OCI-M2 (cell line): ENCODE data around the gene POC1B.

ENCODE experiments used
- DNase-seq: peaks from one replicate; lab custom pipeline; 2025; ENCODE audit not compliant: unreplicated experiment; lab: John Stamatoyannopoulos, UW

Gene POC1B

DNA sequence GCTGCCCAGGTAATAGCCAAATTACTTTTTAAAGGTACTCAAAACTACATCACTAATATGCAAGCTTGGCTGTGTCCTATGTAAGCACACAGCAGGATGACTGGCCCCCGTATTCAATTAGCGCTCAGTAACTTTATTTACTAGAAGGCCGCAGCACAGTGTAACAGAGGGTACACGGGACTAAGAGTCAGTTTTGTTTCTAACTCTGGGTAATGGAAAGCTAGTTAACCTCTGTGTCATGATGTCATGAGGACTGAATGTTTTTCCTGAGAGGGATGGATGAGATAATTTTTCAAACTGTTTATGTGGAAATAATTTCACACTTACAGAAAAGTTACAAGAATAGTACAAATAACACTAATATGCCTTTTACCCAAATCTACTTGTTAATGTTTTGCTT lies 28.4 kb downstream of the POC1B start:
- no peak for DNase-seq

DNA sequence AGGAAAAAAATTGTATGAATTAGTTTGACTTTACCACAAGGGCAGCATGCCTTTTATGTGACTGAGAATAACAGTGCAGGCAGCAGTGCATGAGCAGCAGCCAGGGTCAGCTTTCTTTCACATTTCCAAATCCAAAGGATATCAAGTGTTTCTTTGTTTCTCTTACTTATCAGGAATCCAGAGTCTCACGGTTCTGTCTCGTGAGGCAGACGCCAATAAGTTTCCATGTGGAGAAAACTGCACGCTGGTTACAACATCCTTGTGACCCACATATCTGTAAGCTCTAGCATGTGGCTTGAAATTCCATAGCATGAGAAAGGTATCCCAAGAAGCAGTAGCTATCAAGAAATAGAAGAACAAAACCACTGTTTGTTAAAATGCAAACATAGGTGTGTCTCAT lies 28.8 kb downstream of the POC1B start:
- no peak for DNase-seq

DNA sequence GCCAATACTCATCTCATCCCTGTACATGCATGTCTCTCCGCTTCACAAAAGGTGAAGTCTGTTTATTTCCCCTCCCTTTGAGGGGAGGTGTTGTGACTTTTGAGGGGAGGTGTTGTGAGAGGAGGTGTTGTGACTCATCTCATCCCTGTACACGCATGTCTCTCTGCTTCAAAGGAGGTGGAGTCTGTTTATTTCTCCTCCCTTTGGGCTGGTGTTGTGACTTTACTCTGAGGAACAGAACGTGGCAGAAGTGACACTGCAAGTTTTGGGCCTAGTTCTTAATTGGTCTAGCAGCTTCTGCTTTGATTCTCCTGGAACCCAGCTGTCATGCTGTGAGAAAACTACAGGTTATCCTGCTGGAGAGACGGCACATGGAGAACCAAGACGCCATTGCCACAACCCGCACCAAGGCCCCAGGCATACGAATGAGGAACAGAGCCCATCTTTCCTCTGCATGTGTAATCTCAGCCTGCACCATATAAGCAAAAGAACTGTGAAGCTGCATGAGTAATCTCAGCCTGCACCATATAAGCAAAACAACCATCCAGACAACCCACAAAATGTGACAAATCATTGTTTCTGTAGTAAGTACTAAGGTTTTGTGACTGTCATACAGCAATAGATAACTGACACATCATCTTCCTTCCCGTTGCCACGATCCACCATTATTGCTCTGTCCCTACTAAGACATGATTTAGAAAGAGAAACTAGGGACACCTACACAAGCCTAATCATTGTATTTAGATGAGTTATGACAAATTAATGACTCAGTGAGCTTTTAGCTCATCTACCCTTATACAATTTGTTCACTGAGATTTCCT lies 31.2 kb downstream of the POC1B start:
- DNase-seq = no peak

DNA sequence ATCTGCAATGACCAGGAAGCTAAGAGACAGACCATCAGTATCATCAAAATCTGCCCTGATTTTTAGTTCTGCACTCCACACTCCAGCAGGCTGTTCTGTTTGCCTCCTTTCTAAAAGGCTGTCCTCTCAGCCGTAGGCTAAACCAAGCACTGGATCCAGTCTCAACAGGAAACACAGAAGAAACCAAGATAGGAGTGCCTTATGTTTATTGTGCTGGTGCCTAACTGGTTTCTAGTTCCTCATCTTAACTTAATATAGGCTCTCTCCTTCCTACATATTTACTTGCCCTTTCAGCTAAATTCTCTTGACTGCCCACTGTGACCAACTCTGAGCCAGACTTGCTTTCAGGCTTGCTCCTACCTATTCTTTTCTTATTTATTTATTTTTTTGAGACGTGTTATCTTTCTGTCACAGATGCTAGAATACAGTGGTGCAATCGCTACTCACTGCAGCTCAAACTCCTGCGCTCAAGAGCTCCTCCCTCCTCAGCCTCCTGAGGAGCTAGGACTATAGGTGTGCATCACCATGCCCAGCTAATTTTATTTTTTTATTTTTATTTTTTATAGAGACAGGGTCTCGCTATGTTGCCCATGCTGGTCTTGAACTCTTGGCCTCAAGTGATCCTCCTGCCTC lies 32.1 kb downstream of the POC1B start:
- no peak for DNase-seq

DNA sequence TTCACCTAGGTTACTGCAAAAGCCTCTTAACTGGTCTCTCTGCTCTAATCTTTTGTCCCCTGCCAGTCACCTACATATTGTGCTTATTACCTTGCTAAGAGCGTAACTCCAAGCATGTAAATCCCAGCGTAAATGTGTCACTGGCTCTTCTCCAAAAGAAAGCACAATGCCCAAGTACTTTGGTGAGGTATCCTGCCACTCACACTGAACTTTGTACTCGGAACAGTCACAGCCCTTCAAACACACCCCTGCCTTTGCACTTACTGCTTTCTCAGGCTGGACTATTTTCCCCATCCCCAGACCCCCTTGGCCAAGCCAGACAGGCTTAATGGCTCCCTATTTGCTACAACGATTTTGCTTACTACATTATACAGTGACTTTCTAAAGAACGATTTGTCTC lies 33.0 kb downstream of the POC1B start:
- DNase-seq = no peak

DNA sequence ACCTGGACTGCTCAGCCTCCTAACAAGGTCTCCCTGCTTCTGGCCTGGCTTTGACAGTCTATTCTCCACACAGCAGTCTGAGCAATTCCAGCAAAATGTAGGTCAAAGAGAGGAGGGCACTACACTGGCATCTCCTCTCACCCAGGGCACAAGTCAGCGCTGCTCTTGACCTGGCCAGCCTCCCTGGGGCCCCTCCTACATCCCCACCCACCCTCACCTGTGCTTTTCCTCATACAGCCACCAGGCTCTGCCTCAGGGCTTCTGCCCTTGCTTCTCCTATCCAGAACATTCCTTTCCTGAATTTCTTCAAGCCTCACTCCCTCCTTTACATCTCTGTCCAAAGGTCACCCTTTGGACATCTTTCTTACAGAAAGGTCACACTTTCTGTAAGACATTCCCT lies 34.9 kb downstream of the POC1B start:
- DNase-seq = no peak

DNA sequence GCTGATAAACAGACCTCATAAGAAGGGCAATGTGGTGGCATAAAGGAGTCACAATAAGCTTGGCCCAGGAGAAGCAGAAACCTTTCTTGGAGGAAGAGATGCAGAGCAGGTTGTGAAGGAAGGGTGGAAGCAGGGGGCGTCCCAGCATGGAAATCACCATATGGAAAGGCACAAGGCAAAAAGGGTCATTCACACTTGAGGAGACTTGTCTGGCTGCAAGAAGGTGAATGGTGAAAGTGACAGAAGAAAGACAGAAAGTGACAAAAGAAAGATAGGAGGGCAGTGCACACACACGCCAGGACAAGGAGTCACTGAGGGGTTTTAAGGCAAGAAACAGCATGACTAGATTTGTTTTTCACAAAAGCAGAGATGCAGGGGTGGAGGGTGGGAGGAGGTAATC lies 39.6 kb downstream of the POC1B start:
- no peak for DNase-seq

DNA sequence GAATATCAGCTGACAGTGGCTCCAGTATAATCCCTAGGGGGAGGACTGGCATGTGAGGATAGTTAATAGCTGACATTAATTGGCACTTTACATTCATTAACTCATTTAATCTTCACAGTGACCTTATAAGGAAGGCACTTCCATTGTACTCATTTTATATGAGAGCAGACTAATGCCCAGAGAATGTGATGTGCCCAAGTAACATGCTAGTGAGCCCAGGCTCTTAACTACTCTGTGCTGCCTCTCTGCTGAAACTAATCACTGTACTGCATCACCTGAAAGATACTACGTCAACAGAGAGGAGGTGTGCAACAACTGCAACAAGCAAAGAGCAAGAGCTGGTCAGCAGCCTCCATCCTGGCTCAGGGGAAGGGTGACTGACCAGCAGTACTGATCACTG lies 41.4 kb downstream of the POC1B start:
- no peak for DNase-seq

DNA sequence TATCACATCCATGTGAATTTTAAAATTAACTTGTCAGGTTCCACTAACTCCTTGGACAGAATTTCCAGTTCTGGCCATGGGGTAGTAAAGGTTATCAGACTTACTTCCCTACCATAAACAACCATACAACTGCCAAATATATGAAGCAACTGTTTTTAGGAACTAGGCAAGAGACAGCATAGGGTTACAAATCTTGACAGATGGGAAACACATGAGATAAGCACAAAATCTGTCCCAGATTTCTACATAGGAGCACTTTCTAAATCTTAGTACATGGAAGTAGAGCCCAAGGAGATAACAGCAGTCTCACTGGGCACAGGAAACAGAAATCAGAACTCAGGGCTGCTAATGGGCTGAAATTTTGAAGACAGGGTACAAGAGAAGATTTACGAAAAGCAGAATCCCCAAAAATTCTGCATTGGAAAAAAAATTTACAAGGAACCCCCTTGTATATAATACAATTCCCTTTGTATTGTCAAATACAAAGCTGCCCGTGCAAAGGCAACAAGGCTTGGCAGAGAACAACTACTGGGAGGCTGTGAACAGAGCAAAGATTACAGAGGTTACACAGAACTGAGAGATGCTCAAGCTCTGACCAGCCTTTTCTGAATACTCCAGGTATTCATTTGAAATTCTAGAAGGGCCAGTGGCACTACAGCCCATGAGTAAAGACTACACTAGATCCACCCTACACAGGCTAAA lies 44.5 kb downstream of the POC1B start:
- DNase-seq = no peak

DNA sequence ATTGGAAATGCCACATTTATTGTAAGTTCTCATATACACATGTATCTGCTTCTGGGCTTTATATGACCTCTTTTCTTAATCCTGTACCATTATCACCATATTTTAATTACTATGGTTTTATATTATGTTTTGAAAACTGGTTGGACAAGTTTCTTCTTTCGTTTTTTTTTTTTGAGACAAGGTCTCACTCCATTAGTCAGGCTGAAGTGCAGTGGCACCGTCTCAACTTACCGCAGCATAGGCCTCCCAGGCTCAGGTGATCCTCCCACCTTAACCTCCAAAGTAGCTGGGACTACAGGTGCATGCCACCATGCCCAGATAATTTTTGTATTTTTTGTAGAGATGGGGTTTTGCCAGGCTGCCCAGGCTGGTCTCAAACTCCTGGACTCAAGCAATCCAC lies 45.9 kb downstream of the POC1B start:
- DNase-seq = no peak

DNA sequence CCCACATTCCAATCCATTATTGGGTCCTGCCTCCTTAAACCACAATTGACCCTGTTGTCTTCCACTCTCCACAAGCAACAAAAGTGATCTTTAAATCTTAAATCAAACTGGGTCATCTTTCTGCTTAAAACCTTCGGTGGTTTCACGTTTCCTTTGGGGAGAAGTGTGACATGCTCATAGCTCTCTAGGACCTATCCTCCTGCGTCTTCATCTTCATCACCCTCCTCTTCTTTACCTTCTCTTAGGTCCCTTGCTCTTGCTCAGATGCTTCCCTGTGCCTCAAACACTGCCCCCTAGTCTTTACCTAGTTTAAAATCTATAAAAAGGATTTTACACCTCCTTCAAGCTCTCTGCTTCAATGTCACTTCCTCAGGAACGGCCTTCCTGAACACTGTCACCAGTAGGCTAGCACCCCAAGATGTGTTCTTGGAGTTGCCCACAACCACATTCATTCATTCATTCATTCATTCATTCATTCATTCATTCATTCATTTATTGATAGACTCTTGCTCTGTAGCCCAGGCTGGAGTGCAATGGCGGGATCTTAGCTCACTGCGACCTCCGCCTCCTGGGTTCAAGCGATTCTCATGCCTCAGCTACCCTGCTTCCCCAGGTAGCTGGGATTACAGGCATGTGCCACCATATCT lies 48.1 kb downstream of the POC1B start:
- no peak for DNase-seq

DNA sequence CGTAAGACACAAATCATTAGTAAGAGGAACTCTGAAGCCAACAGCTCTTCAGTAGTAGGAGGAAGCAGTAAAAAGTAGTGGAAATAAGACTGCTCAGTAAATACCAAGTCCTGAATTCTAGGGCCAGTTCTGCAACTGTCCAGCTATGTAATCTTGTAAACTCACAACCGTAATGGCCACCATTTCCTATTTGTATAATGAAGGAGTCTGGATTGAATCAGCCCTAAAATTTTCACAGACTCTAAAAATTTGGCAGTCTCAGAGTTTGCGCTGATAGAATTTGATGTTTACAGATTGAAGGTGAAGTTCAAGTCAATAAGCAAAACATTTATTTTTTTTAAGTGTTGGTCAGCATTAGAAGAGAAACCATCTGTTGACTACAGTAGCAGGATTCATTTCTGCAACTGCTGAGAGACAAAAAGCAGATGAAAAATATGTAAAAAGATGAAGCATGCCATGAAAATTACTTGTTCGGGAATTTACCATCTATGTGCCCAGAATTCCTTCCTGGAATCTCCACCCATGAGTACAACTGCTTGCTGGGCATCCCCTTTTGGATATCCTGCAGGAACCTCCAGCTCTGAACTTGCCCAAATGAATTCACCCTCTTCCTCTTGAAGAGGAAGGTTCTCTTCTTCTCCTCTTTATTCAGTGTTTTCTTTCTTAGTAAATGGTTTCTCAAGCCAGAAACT lies 48.8 kb downstream of the POC1B start:
- no peak for DNase-seq

DNA sequence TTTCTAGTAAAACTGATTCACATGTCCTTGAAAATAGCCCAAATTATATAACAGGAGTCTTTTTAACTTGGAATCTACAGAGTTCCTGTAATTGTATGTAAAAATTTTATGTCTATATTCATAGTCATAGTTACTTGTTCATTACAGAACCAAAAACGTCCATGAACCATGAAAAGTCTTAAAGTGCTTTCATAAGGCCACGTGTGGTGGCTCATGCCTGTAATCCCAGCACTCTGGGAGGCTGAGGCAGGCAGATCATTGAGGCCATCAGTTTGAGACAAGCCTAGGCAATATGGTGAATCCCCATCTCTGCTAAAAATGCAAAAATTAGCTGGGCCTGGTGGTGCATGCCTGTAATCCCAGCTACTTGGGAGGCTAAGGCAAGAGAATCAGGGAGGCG lies 49.6 kb downstream of the POC1B start:
- DNase-seq = no peak

DNA sequence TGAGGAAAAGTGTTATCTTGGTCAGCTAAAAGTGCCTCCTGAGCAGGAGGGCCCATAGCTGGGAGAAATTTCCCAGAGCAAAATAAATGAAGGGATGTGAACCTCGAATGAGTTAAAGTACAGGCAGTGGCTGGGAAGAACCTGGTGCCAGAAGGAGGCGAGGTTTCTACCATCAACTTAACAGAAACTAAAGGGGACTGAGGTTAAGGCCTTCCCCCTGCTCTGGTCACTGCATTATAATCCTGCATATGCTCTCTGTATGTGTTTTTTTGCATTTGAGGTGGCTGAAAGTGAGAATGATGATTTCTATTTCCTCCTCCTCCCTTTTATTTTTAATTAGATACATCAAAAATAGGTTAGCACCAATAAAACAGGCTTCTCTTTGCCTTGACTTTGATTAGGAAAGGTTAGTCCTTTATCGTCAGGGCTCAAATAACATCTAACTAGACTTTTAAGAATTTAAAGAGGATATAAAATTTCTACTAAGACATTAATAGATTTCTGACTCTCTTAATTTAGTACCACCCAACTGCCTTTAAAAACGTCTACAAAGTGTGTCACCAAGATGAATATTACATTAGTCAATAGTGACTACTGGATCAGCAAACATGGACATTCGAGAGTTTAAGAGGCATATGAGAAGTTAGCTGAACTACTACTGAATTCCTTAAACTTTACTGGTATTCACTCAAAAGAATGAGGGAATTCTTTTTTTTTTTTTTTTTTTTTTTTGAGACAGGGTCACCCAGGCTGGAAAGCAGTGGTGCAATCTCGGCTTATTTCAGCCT lies 50.5 kb downstream of the POC1B start:
- DNase-seq = no peak

DNA sequence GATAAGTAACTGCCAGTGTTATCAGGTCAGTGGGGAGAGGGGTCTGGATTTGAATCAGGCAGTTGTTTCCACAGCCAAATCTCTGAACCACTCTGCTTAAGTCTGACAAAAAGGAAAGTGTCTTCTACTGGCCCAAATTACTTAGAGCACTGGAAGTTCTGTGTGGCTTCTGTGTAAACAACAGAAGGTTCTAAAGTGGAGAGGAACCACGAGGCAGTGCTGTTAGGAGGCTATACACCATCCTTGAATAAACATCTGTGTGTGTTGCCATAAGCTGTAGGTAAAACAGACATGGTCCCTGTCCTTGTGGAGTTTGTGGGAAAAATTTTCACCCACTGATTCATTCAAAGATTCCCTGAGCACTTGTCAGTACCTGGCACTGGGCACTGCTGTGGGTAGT lies 51.2 kb downstream of the POC1B start:
- DNase-seq = no peak

DNA sequence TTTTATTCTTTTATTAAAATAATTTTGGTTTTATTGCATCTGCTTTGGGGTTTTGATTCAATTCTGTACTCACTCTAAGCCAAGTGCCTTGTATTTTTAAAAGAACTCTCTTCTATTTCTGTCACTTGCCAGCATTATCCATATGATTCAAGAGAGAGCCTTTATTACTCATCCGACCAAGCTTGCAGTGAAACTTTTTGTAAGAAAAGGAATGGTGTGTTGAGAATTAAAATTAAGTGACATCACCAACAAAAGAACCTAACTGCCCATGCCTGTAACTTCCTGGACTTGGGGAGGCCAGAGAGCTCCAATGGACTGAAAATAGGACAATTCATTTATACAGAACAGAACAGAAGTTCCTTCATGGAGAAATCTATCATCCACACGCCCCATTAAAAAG lies 53.3 kb downstream of the POC1B start:
- DNase-seq = no peak

DNA sequence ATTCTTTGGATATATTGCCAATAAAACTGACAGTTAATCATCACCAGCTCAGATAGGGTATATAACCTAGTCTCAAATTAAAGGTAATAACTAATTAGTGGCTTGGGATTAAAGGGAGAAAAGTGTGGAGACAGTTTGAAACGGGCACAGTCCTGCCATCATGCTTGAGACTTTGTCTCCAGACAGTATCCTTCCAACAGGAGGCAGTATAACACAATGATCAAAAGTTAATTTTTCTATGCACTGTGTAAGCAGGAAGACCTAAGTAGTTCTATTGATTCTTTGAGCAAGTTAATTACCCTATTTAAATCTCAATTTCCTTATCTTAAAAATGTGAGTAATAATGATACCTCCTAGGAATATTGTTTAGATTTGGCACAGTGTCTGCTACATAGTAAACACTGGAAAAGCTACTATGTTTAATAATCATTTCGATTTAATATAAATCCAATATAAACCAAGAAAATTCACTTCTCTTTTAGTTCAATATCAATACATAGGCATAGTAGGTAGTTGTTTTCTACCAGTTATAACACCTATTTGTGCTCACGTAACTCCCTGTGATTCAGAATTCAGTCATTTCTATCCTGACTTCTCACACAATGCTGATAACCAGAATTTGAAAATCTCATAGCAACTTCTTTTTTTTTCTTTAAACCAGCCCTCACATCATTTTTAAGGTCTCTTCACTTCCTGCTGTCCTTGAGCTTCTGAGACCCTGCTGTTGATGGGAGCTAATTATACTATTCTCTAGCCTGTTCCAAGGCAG lies 54.9 kb downstream of the POC1B start:
- no peak for DNase-seq

DNA sequence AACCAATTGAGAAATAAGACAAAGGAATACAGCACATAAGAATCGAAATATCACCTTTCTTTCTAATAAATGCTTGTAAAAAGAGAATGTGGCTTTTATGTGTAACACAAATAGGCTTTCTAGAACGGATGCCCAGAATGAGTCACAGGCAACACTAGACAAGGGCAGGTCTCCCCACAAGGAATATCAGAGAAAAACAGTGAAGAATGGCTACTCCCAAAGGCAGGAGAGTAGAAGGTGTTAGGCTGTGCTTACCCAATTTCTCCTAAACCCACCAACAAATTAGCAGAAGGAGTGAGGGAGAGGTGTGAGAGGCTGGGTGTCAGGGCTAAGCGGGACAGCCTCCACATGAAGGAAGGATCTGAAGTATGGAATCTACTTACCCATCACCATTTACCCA lies 56.5 kb downstream of the POC1B start:
- no peak for DNase-seq

DNA sequence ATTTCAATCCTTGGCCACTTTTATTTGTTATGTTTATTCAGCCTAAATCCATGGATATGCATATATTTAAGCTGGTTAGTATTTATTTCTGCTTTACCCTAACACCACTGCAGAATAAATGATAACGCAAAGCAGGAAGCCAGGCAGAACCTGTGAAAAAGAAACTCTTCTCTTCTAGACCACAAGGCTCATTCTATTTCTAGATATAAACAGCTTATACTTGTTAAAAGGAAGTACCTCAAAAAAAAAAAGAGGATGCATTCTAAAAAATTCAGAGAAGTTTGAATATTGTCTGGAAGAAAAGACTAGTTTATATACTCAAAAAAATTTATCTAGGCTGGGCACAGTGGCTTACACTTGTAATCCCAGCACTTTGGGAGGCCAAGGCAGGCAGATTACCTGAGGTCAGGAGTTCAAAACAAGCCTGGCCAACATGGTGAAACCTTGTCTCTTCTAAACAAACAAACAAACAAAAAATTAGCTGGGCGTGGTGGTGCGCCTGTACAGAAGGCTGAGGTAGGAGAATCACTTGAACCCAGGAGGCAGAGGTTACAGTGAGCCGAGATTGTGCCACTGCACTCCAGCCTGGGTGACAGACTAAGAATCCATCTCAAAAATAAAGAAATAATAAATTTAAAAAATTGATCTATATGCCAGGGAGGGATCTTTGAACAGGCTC lies 57.1 kb downstream of the POC1B start:
- DNase-seq = no peak
